WTC11 (cell line): ENCODE data around the gene CYP2U1.

Experiments
- CTCF ChIP-seq: fragments of 200-600 bp; IDR thresholded peaks from 2 replicates; pipeline ENCODE4 v1.8.0; 2022; ENCODE audit warnings: antibody characterized with exemption
- ETV6 ChIP-seq: sonication (generic); formaldehyde crosslinking; IDR thresholded peaks from 2 replicates; pipeline ENCODE4 v1.8.1; 2022; ENCODE audit warnings: mild to moderate bottlenecking, missing genetic modification reagents
- NFYB ChIP-seq: sonication (generic); formaldehyde crosslinking; conservative IDR thresholded peaks from 2 replicates; pipeline ENCODE4 v1.8.0; 2022; ENCODE audit warnings: low read depth, missing genetic modification reagents
- PREB ChIP-seq: sonication (generic); formaldehyde crosslinking; IDR thresholded peaks from 2 replicates; pipeline ENCODE4 v1.8.1; 2022; ENCODE audit warnings: mild to moderate bottlenecking, missing genetic modification reagents, moderate library complexity, borderline replicate concordance

GRCh38 chr4:107970063-107970798, 38.9 kb downstream of the CYP2U1 start:
- no peak for TF ChIP-seq NFYB (CRISPR knock-in tag)
- TF ChIP-seq ETV6 (CRISPR knock-in tag) = no peak
- no peak for TF ChIP-seq CTCF
- no peak for TF ChIP-seq PREB (CRISPR knock-in tag)
